Bone marrow (tissue), 2 donors: ENCODE data around the gene GRWD1.

Experiments
- DNase-seq, 2 donors: peaks; one replicate each; lab custom pipeline; 2025; lab: John Stamatoyannopoulos, UW

GRWD1 gene

GRCh38 chr19:48424694-48425219, 21.0 kb upstream of the GRWD1 start:
- DNase-seq, result peak; percentile 16 to 30

GRCh38 chr19:48428670-48429069, 17.1 kb upstream of the GRWD1 start:
- DNase-seq, result no peak

- peak in 1 of 2 donors; percentile 2 for DNase-seq
Measured at GRCh38 chr19:48433337-48433736, 12.4 kb upstream of the GRWD1 start.

- no peak for DNase-seq
Measured at GRCh38 chr19:48436586-48436985, 9.2 kb upstream of the GRWD1 start.

GRCh38 chr19:48441360-48442050, 4.3 kb upstream of the GRWD1 start:
- DNase-seq, result no peak

- no peak for DNase-seq
Measured at GRCh38 chr19:48442116-48443035, 3.4 kb upstream of the GRWD1 start.

- DNase-seq, result no peak
Measured at GRCh38 chr19:48443256-48443655, 2.5 kb upstream of the GRWD1 start.

GRCh38 chr19:48443731-48444128, 2.1 kb upstream of the GRWD1 start:
- DNase-seq, result no peak

- no peak for DNase-seq
Measured at GRCh38 chr19:48444129-48444935, 1.5 kb upstream of the GRWD1 start.

GRCh38 chr19:48444936-48445200, 915 bp upstream of the GRWD1 start:
- no peak for DNase-seq

GRCh38 chr19:48445256-48445605, 552 bp upstream of the GRWD1 start:
- no peak for DNase-seq

GRCh38 chr19:48446579-48446978, 796 bp downstream of the GRWD1 start:
- no peak for DNase-seq

GRCh38 chr19:48448563-48448962, 2.8 kb downstream of the GRWD1 start:
- DNase-seq, result no peak

GRCh38 chr19:48450441-48450840, 4.7 kb downstream of the GRWD1 start:
- DNase-seq, result no peak

GRCh38 chr19:48450863-48451262, 5.1 kb downstream of the GRWD1 start:
- no peak for DNase-seq

- no peak for DNase-seq
Measured at GRCh38 chr19:48451624-48452023, 5.8 kb downstream of the GRWD1 start.

- DNase-seq, result no peak
Measured at GRCh38 chr19:48452289-48453190, 6.8 kb downstream of the GRWD1 start.

- DNase-seq, result no peak
Measured at GRCh38 chr19:48454150-48454730, 8.5 kb downstream of the GRWD1 start.

- DNase-seq, result no peak
Measured at GRCh38 chr19:48455171-48455907, 9.6 kb downstream of the GRWD1 start, which contains the start of gene KCNJ14. Gene KCNJ14, plus strand, starts transcription at chr19:48455574. Its CDS starts 6,151 bp downstream, at chr19:48461725.

GRCh38 chr19:48455908-48456562, 10.3 kb downstream of the GRWD1 start:
- DNase-seq, result no peak
